ENCODE measurements around the gene MYO7B.
A peak's percentile ranks its signal among the peaks of the same experiment; 100 is the strongest.

MYO7B gene

GRCh38 chr2:127535422-127535901, at the start of gene MYO7B:
MYO7B (plus strand) TSS chr2:127535683; CDS start chr2:127559723, 24,040 bp downstream.
- no peak for DNase-seq (ENCODE audit: low read depth, low spot score)

- DNase-seq (ENCODE audit: low read depth, low spot score), result no peak
These were observed 49.8 kb upstream of the MYO7B start for GRCh38 chr2:127485694-127486071.

GRCh38 chr2:127486247-127487058, 49.0 kb upstream of the MYO7B start:
- no peak for DNase-seq (ENCODE audit: low read depth, low spot score)

- no peak for DNase-seq (ENCODE audit: low read depth, low spot score)
These were observed 45.2 kb upstream of the MYO7B start for GRCh38 chr2:127490283-127490682.

GRCh38 chr2:127498386-127498785, 37.1 kb upstream of the MYO7B start:
- DNase-seq (ENCODE audit: low read depth, low spot score), result no peak

- DNase-seq (ENCODE audit: low read depth, low spot score), result no peak
These were observed 32.0 kb upstream of the MYO7B start for GRCh38 chr2:127503491-127503890.

GRCh38 chr2:127504552-127505430, 30.7 kb upstream of the MYO7B start:
- no peak for DNase-seq (ENCODE audit: low read depth, low spot score)

GRCh38 chr2:127506510-127506909, 29.0 kb upstream of the MYO7B start:
- DNase-seq (ENCODE audit: low read depth, low spot score), result no peak

- DNase-seq (ENCODE audit: low read depth, low spot score), result no peak
These were observed 27.4 kb upstream of the MYO7B start for GRCh38 chr2:127508023-127508630.

- peak; percentile 90 for DNase-seq (ENCODE audit: low read depth, low spot score)
These were observed 26.9 kb upstream of the MYO7B start for GRCh38 chr2:127508631-127509034.

- no peak for DNase-seq (ENCODE audit: low read depth, low spot score)
These were observed 25.4 kb upstream of the MYO7B start for GRCh38 chr2:127510073-127510472.

GRCh38 chr2:127511090-127511695, 24.3 kb upstream of the MYO7B start:
- DNase-seq (ENCODE audit: low read depth, low spot score), result no peak

- no peak for DNase-seq (ENCODE audit: low read depth, low spot score)
These were observed 23.6 kb upstream of the MYO7B start for GRCh38 chr2:127511917-127512316.

- DNase-seq (ENCODE audit: low read depth, low spot score), result no peak
These were observed 23.1 kb upstream of the MYO7B start for GRCh38 chr2:127512362-127512761.

GRCh38 chr2:127514076-127514475, 21.4 kb upstream of the MYO7B start:
- DNase-seq (ENCODE audit: low read depth, low spot score), result no peak

- no peak for DNase-seq (ENCODE audit: low read depth, low spot score)
These were observed 21.0 kb upstream of the MYO7B start for GRCh38 chr2:127514485-127514884.

GRCh38 chr2:127515383-127515915, 20.0 kb upstream of the MYO7B start:
- DNase-seq (ENCODE audit: low read depth, low spot score), result no peak

GRCh38 chr2:127516041-127516762, 19.3 kb upstream of the MYO7B start:
- DNase-seq (ENCODE audit: low read depth, low spot score), result peak; percentile 85

- DNase-seq (ENCODE audit: low read depth, low spot score), result no peak
These were observed 18.0 kb upstream of the MYO7B start for GRCh38 chr2:127517465-127517864.

- DNase-seq (ENCODE audit: low read depth, low spot score), result no peak
These were observed 15.1 kb upstream of the MYO7B start for GRCh38 chr2:127520424-127520823.
